ENCODE data around the gene YWHAG.
"Not testable (repeated sequence)": the region's sequence is repeated elsewhere in the genome, so short reads cannot be mapped to it uniquely, and the experiment has no call there.

YWHAG gene

GRCh38 chr7:76347710-76348109, 11.1 kb downstream of the YWHAG start:
- no peak for DNase-seq (ENCODE audit: low spot score)

DNA sequence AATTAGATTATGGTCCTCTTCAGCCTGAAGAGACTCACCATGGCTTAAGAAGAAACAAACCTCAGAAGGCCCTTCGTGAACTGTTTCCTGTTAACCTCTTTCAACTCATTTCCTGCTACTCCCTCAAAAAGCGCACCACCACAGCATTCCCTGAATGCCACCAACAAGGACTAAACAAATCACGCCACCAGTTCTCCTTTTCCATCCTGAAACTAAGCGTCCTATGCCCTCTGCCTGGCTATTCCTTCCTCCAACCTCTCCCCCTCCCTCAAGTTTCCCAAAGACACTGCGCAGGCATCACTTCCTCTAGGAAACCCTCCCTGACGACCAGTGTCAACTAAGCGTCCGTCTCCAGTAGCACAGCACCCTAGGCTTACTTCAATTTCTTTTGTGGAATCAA, 12.0 kb downstream of the YWHAG start:
- no peak for DNase-seq (ENCODE audit: low spot score)

- DNase-seq (ENCODE audit: low spot score) = no peak
Observed at GRCh38 chr7:76346097-76346496, 12.7 kb downstream of the YWHAG start.

- DNase-seq (ENCODE audit: low spot score) = no peak
Observed at GRCh38 chr7:76343931-76344321, 14.9 kb downstream of the YWHAG start.

DNA sequence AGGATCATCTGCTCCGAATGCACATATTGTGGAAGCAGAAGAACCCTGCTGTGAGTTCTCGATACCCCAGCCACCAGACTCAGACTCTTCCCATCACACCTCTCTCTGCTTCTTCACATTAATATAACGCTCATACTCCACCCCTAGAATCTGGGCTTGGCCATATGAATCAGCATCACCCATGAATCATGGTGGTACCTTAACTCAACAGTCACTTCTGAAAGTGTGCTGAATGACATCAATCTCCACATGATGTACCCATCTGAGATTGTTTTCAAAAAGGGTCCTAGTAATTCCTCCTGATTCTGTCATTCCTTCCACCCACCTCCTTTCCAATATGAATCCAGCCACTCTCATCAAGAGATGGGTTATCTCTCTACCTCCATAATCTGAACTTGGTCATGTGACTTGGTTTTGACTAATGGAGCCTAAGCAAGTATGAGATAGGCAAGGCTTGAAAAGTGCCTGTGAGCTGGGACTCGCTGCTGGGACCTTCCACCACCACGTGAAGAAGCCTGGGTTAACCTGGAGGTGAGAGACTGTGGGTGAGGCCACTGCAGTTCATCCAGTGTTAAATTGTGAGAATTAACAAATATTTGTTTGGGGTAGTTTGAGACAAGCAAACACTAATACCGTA, 15.4 kb downstream of the YWHAG start:
- DNase-seq (ENCODE audit: low spot score) = peak; percentile 11

- DNase-seq (ENCODE audit: low spot score) = no peak
Observed at GRCh38 chr7:76342222-76342621, 16.6 kb downstream of the YWHAG start.

DNA sequence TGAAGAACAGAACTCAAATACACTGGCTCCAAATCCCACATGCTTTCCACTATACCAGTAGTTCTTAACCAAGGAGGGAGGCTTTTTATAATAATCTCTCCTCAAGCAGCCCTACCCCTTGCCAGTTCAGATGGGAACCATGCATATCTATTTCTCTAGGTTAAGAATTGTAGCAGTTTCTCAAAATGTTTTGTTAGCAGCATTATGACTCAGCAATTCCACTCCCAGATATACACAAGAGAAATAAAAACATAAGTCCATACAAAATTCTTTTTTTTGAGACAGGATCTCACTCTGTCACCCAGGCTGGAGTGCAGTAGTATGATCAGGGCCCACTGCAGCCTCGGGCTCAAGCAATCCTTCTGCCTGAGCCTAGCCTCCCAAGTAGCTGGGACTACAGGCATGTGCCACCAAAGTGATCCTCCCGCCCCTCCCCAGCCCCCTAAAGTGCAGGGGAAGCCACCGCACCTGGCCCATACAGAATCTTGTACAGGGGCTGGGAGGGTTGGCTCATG, 18.1 kb downstream of the YWHAG start:
- DNase-seq (ENCODE audit: low spot score) = no peak

DNA sequence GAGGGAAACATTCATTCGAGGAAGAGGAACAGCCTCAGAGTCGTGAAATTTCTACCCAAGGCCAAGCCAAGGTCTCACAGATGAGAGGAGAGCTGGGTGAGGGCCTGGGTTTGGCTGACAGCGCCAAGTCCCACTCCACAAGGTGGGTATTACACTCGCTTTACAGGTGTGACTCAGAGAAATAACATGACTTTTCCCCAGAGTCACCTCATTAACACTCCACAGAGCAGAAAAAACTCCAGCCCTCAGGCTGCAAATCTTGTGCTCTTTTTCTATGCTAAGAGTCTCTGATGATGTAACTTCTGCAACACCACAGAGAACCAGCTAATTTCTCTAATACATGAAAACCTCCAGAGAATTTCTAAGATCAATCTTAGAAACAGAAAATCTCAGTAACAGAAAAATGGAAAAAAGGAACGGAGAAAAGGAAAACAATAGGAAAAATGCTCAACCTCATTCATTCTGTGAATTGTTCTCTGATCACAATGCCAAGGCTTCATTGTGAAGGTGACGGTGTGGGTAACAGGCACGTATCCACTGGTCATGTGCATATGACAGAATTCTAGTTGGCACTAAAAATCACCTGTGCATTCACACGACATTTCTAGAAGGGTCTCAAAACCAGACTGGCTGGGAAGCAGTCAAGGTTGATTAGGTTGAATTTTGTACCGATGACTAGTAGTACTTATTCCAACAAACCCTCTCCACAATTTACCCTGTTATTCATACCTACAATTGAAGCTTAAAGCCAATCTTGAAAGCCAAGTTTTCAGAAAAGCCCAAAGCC, 20.3 kb downstream of the YWHAG start:
- no peak for DNase-seq (ENCODE audit: low spot score)

GRCh38 chr7:76337147-76337546, 21.6 kb downstream of the YWHAG start:
- DNase-seq (ENCODE audit: low spot score) = no peak

GRCh38 chr7:76336094-76336493, 22.7 kb downstream of the YWHAG start:
- no peak for DNase-seq (ENCODE audit: low spot score)

DNA sequence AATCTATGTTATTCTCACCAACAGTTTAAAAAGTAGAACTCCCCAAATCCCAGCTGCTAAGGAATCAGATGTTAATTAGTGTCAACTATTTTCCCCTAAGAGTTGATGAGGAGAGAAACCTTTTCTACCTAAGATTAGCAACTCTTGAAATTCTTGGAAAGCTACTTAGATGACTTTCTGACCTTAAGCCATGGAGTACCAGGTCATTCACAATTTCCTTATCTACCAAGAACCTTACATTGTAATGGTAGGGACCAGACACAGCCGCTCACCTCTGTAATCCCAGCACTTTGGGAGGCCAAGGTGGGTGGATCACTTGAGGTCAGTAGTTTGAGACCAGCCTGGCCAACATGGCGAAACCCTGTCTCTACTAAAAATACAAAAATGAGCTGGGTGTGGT, 23.4 kb downstream of the YWHAG start:
- not testable (repeated sequence) for DNase-seq (ENCODE audit: low spot score)

DNA sequence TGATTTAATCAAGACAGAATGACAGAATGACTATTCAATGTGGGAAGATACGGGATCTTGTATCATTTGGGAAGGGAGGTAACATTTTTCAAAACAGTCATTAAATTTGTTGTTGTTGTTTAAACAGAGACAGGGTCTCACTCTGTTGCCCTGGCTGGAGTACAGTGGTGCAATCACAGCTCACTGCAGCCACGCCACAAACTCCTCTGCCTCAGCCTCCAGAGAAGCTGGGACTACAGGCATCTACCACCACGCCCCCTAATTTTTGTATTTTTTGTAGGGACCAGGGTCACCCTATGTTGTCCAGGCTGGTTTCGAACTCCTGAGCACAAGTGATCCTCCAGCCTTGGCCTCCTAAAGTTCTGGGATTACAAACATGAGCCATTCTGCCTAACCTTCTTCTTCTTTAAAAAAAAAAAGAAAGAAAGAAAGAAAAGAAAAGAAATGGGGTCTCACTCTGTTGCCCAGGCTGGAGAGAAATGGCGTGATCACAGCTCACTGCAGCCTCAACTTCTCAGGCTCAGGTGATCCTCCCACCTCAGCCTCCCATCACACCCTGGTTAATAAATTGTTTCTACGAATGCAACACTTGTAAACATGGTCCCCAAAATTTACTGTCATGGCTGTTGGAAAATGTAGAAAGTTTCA, 24.3 kb downstream of the YWHAG start:
- DNase-seq (ENCODE audit: low spot score) = no peak

DNA sequence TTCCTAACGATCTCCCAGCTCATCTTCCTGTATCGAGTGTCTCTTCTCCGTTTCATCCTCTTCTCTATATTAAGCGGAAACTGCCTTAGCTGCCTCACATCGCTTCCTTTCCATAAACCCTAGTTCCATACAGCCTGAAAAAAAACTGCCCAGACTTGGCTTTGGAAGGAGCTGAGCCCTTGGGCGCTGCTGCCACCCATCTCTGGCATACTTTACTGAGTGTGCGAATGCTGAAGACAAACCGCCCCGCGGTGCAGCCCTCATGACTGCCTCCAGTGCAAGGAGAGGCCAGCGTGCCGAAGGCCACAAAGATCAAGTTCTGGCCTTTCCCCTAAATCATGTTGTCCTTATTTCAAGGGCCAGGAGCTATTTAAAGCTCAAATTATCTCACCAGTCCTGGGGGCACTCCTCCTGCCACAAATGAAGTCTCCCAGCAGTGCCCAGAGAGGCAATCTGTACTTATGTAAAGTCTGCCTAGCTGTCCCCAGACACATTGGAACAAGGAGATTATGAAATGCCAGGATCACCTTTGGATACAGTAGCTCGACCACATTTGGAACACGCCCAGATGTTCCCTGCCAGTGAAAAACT, 25.2 kb downstream of the YWHAG start:
- no peak for DNase-seq (ENCODE audit: low spot score)

- no peak for DNase-seq (ENCODE audit: low spot score)
Observed at GRCh38 chr7:76332078-76332477, 26.7 kb downstream of the YWHAG start.

- DNase-seq (ENCODE audit: low spot score) = no peak
Observed at GRCh38 chr7:76330673-76331072, 28.1 kb downstream of the YWHAG start.

GRCh38 chr7:76330261-76330660, 28.5 kb downstream of the YWHAG start:
- DNase-seq (ENCODE audit: low spot score) = no peak

GRCh38 chr7:76329479-76329878, 29.3 kb downstream of the YWHAG start:
- no peak for DNase-seq (ENCODE audit: low spot score)

DNA sequence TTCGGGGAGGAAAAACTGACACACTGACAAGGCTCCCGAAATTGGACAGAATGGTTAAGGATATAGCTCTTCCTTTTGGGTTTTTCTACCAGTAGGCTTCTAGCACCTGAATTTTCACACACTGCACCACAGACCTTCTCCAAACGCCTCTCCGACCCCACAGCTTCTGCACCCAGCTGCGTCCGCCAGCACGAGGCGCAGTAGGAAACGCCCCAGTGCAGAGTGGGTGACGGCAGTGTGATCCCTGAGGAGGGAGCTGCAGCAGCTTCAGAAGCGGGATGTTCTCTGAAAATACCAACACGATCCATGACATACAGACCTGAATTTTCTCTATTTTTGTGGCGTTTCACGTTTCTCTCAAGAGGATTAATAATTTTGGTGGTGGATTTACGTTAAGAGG, 30.4 kb downstream of the YWHAG start:
- DNase-seq (ENCODE audit: low spot score) = no peak

GRCh38 chr7:76327610-76328009, 31.2 kb downstream of the YWHAG start:
- DNase-seq (ENCODE audit: low spot score) = no peak

DNA sequence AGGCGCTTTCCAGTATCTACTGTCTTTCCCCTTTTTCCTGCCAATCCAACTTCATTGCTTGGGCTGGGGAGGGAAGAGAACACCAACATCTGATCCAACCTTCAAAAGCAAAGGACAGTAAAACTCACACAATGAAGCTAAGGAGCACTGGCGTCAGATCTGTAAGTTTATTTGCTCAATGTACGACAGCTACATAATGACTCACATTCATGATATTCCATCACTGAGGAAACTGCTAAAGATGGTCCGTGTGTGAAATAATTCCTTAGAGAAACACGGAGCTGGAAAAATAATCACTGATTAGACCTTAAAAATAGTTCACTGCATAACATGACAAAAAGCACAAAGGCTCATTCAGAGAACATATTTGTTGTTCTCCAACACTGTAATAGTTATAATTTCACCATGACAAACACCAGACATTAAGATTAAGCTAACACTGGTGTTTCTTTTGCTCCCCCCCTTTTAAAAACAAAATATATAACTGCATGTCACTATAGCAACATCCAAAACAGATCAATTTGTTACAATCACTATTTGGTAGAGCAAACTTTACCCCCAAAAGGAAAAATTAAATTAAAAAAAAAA, 32.1 kb downstream of the YWHAG start:
- no peak for DNase-seq (ENCODE audit: low spot score)

GRCh38 chr7:76325811-76326210, 33.0 kb downstream of the YWHAG start:
- DNase-seq (ENCODE audit: low spot score) = no peak

- no peak for DNase-seq (ENCODE audit: low spot score)
Observed at GRCh38 chr7:76325092-76325491, 33.7 kb downstream of the YWHAG start.

All from CD4-positive, alpha-beta T cell treated with Interleukin-2 at 100 ng/mL for 4 hours (primary cell).